WTC11 (cell line): ENCODE data around the gene PIP4K2C. TPM values are rescaled to one million over a fixed set of nuclear protein-coding genes. Genes with fewer than 3 reads are reported as not detected.
A peak's percentile ranks its signal among the peaks of the same experiment; 100 is the strongest.

ENCODE experiments used
- ATAC-seq: fragments of 200-7000 bp; cut with Tn5 transposase; 2 replicates; pipeline ENCODE4 v1.10.0; 2021; ENCODE audit warnings: mild to moderate bottlenecking, moderate library complexity
- CTCF ChIA-PET: fragments of 300-600 bp; sonication (Branson Sonifier 250); formaldehyde crosslinking; loops from one replicate; lab custom pipeline; 2021; ENCODE audit warnings: antibody characterized with exemption; lab: Charles Lee
- POLR2A ChIA-PET: fragments of 350-600 bp; sonication (Branson Sonifier 250); formaldehyde crosslinking; loops from one replicate; lab custom pipeline; 2021; ENCODE audit warnings: antibody characterized with exemption; lab: Charles Lee
- DNase-seq: peaks from one replicate; pipeline ENCODE4 v3.0.0; 2021; ENCODE audit warnings: low spot score
- H3K27ac Mint-ChIP-seq: 2 replicates; pipeline ENCODE4 v1.8.0; 2021; ENCODE audit warnings: mixed read lengths
- H3K27me3 Mint-ChIP-seq: 2 replicates; pipeline ENCODE4 v1.8.0; 2021; ENCODE audit warnings: low read depth, mild to moderate bottlenecking, moderate library complexity, mixed read lengths
- H3K36me3 Mint-ChIP-seq: 2 replicates; pipeline ENCODE4 v1.8.0; 2021; ENCODE audit warnings: mixed read lengths
- H3K4me1 Mint-ChIP-seq: 2 replicates; pipeline ENCODE4 v1.8.0; 2022; ENCODE audit warnings: mixed read lengths
- H3K4me3 Mint-ChIP-seq: 2 replicates; pipeline ENCODE4 v1.8.0; 2021; ENCODE audit warnings: mild to moderate bottlenecking, moderate library complexity, mixed read lengths
- H3K9me3 Mint-ChIP-seq: 2 replicates; pipeline ENCODE4 v1.8.0; 2021; ENCODE audit warnings: mixed read lengths
- EMX1 ChIP-seq: fragments of 250-450 bp; sonication (Bioruptor Pico); IDR thresholded peaks from 2 replicates; pipeline ENCODE4 v1.8.0; 2021; ENCODE audit warnings: mild to moderate bottlenecking
- FOXP4 ChIP-seq: sonication (generic); formaldehyde crosslinking; IDR thresholded peaks from 2 replicates; pipeline ENCODE4 v1.8.0; 2022; ENCODE audit warnings: mild to moderate bottlenecking, missing genetic modification reagents
- HMGA2 ChIP-seq: fragments of 250-450 bp; sonication (Bioruptor Pico); IDR thresholded peaks from 2 replicates; pipeline ENCODE4 v1.4.0; 2021; ENCODE audit warnings: mild to moderate bottlenecking, moderate library complexity
- MLX ChIP-seq: sonication (generic); formaldehyde crosslinking; IDR thresholded peaks from 2 replicates; pipeline ENCODE4 v1.8.1; 2023; ENCODE audit warnings: mild to moderate bottlenecking, missing genetic modification reagents, moderate library complexity
- NFATC4 ChIP-seq: fragments of 250-450 bp; sonication (Bioruptor Pico); IDR thresholded peaks from 2 replicates; pipeline ENCODE4 v1.9.0; 2021; ENCODE audit warnings: mild to moderate bottlenecking
- NR2C2 ChIP-seq: sonication (generic); formaldehyde crosslinking; IDR thresholded peaks from 2 replicates; pipeline ENCODE4 v1.8.0; 2022; ENCODE audit warnings: mild to moderate bottlenecking, missing genetic modification reagents
- PREB ChIP-seq: sonication (generic); formaldehyde crosslinking; IDR thresholded peaks from 2 replicates; pipeline ENCODE4 v1.8.1; 2022; ENCODE audit warnings: mild to moderate bottlenecking, missing genetic modification reagents, moderate library complexity, borderline replicate concordance
- RELA ChIP-seq: sonication (generic); formaldehyde crosslinking; IDR thresholded peaks from 2 replicates; pipeline ENCODE4 v1.8.1; 2022; ENCODE audit warnings: missing genetic modification reagents, mild to moderate bottlenecking, borderline replicate concordance
- SMAD4 ChIP-seq: sonication (generic); formaldehyde crosslinking; IDR thresholded peaks from 2 replicates; pipeline ENCODE4 v1.8.0; 2022; ENCODE audit warnings: mild to moderate bottlenecking, missing genetic modification reagents
- SP1 ChIP-seq: sonication (generic); formaldehyde crosslinking; conservative IDR thresholded peaks from 2 replicates; pipeline ENCODE4 v1.8.1; 2022; ENCODE audit warnings: missing genetic modification reagents
- TP53 ChIP-seq: sonication (generic); formaldehyde crosslinking; IDR thresholded peaks from 2 replicates; pipeline ENCODE4 v1.8.1; 2023; ENCODE audit warnings: mild to moderate bottlenecking, missing genetic modification reagents
- ZBTB21 ChIP-seq: sonication (generic); formaldehyde crosslinking; IDR thresholded peaks from 2 replicates; pipeline ENCODE4 v1.8.1; 2023; ENCODE audit warnings: mild to moderate bottlenecking, missing genetic modification reagents, borderline replicate concordance
- ZNF121 ChIP-seq: sonication (generic); formaldehyde crosslinking; IDR thresholded peaks from 2 replicates; pipeline ENCODE4 v1.8.0; 2023; ENCODE audit warnings: missing genetic modification reagents
- ZNF317 ChIP-seq: sonication (generic); formaldehyde crosslinking; IDR thresholded peaks from 2 replicates; pipeline ENCODE4 v1.8.1; 2023; ENCODE audit warnings: low read depth, mild to moderate bottlenecking, moderate library complexity, missing genetic modification reagents, borderline replicate concordance
- total RNA-seq: library from RNA; stranded (reverse); gene quantifications from 3 replicates; pipeline ENCODE4 v1.2.3, GENCODE V29; 2021
- TF ChIP-seq, protein P1 (sequence below): sonication (generic); formaldehyde crosslinking; IDR thresholded peaks from 2 replicates; pipeline ENCODE4 v1.8.0; 2022; ENCODE audit warnings: mild to moderate bottlenecking, missing genetic modification reagents
- TF ChIP-seq, protein P2 (sequence below): sonication (generic); formaldehyde crosslinking; IDR thresholded peaks from 2 replicates; pipeline ENCODE4 v1.8.0; 2022; ENCODE audit warnings: mild to moderate bottlenecking, missing genetic modification reagents
- TF ChIP-seq, protein P3 (sequence below): sonication (generic); formaldehyde crosslinking; IDR thresholded peaks from 2 replicates; pipeline ENCODE4 v1.8.0; 2023; ENCODE audit warnings: mild to moderate bottlenecking, missing genetic modification reagents
- TF ChIP-seq, protein P4 (sequence below): sonication (generic); formaldehyde crosslinking; IDR thresholded peaks from 2 replicates; pipeline ENCODE4 v1.8.1; 2022; ENCODE audit warnings: missing genetic modification reagents, borderline replicate concordance

PIP4K2C gene
- total RNA-seq, 1 experiment from 2014 or later: 25.4 TPM

DNA sequence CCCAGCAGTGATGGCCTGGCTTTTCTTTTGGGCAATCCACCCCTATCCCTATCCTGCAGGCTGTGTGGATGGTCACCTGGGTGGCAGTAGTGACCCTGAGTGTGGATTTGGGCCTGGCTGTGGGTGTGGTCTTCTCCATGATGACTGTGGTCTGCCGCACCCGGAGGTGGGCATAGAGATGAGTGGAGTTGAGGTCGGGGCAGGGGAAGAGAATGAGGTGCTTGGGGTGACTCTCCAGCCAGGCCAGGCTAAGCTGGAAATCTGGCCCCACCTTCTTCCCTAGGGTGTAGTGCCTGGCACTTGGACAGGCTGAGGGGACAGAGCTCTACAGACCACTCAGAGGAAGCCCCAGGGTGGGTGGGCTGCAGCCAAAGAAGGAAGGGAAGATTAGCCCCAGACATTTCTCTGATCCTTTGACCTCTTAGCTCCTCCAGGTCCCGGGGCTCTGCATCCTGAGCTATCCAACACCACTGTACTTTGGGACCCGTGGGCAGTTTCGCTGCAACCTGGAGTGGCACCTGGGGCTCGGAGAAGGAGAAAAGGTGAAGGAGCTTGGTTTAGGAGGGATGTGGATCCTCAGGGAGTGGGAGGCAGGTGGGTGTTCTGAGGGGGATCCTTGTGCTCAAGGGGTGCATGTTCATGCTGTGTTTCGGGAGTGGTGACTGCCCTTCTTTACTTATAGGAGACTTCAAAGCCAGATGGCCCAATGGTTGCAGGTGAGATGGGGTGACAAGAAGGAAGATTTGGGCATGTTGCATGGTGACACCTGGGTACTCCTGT, 33.6 kb downstream of the PIP4K2C start (continued):
- TF ChIP-seq, protein P1, sequence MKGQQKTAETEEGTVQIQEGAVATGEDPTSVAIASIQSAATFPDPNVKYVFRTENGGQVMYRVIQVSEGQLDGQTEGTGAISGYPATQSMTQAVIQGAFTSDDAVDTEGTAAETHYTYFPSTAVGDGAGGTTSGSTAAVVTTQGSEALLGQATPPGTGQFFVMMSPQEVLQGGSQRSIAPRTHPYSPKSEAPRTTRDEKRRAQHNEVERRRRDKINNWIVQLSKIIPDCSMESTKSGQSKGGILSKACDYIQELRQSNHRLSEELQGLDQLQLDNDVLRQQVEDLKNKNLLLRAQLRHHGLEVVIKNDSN (CRISPR knock-in tag): no peak
- TF ChIP-seq SMAD4: no peak
- no peak for TF ChIP-seq TP53 (CRISPR knock-in tag)
- no peak for TF ChIP-seq MLX (CRISPR knock-in tag)

- TF ChIP-seq PREB (CRISPR knock-in tag) (no peak), HMGA2 (CRISPR knock-in tag) (no peak)
- ATAC-seq (no peak), DNase-seq (no peak)
- ChIA-PET CTCF (interaction anchor here (0.9 to 2.0 kb wide), 2 partner anchors 8 to 42 kb away, joined by 3 to 8 read pairs; partner anchors contain the start of gene B4GALNT1), POLR2A (no interaction called here)
- Mint-ChIP-seq H3K9me3 (no peaks in the 10 kb centered on the region), H3K27me3 (peaks cover 100% of the 10 kb centered on the region), H3K27ac (no peak overlapping the region), H3K4me1 (peaks cover 27% of the 10 kb centered on the region), H3K4me3 (no peak overlapping the region), H3K36me3 (no peaks in the 10 kb centered on the region)
Measured at GRCh38 chr12:57625261-57626032, 34.5 kb downstream of the PIP4K2C start.

GRCh38 chr12:57626111-57626920, 35.3 kb downstream of the PIP4K2C start:
- peak overlapping the region; percentile 55 for H3K4me3 Mint-ChIP-seq
- ChIA-PET CTCF (interaction anchor here (1.1 to 2.0 kb wide), 6 partner anchors 12 to 166 kb away, joined by 3 to 11 read pairs (median 8); partner anchors contain the start of gene OS9), POLR2A (no interaction called here)
- peaks cover 21% of the 10 kb centered on the region for H3K4me1 Mint-ChIP-seq
- H3K27ac Mint-ChIP-seq: no peak overlapping the region
- ATAC-seq (no peak), DNase-seq (no peak)
- no peaks in the 10 kb centered on the region for H3K36me3 Mint-ChIP-seq
- TF ChIP-seq FOXP4 (CRISPR knock-in tag): no peak
- no peak for TF ChIP-seq EMX1 (CRISPR knock-in tag)
- no peak for TF ChIP-seq NR2C2
- TF ChIP-seq, protein P2, sequence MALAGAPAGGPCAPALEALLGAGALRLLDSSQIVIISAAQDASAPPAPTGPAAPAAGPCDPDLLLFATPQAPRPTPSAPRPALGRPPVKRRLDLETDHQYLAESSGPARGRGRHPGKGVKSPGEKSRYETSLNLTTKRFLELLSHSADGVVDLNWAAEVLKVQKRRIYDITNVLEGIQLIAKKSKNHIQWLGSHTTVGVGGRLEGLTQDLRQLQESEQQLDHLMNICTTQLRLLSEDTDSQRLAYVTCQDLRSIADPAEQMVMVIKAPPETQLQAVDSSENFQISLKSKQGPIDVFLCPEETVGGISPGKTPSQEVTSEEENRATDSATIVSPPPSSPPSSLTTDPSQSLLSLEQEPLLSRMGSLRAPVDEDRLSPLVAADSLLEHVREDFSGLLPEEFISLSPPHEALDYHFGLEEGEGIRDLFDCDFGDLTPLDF (CRISPR knock-in tag): no peak
- TF ChIP-seq ZNF121: no peak
- no peak for TF ChIP-seq NFATC4 (CRISPR knock-in tag)
- no peak for TF ChIP-seq SMAD4
- TF ChIP-seq SP1 (CRISPR knock-in tag): no peak
- TF ChIP-seq RELA (CRISPR knock-in tag): no peak
- TF ChIP-seq ZNF317: no peak
- TF ChIP-seq ZBTB21: no peak
- TF ChIP-seq, protein P3, sequence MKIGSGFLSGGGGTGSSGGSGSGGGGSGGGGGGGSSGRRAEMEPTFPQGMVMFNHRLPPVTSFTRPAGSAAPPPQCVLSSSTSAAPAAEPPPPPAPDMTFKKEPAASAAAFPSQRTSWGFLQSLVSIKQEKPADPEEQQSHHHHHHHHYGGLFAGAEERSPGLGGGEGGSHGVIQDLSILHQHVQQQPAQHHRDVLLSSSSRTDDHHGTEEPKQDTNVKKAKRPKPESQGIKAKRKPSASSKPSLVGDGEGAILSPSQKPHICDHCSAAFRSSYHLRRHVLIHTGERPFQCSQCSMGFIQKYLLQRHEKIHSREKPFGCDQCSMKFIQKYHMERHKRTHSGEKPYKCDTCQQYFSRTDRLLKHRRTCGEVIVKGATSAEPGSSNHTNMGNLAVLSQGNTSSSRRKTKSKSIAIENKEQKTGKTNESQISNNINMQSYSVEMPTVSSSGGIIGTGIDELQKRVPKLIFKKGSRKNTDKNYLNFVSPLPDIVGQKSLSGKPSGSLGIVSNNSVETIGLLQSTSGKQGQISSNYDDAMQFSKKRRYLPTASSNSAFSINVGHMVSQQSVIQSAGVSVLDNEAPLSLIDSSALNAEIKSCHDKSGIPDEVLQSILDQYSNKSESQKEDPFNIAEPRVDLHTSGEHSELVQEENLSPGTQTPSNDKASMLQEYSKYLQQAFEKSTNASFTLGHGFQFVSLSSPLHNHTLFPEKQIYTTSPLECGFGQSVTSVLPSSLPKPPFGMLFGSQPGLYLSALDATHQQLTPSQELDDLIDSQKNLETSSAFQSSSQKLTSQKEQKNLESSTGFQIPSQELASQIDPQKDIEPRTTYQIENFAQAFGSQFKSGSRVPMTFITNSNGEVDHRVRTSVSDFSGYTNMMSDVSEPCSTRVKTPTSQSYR: no peak
- TF ChIP-seq, protein P4, sequence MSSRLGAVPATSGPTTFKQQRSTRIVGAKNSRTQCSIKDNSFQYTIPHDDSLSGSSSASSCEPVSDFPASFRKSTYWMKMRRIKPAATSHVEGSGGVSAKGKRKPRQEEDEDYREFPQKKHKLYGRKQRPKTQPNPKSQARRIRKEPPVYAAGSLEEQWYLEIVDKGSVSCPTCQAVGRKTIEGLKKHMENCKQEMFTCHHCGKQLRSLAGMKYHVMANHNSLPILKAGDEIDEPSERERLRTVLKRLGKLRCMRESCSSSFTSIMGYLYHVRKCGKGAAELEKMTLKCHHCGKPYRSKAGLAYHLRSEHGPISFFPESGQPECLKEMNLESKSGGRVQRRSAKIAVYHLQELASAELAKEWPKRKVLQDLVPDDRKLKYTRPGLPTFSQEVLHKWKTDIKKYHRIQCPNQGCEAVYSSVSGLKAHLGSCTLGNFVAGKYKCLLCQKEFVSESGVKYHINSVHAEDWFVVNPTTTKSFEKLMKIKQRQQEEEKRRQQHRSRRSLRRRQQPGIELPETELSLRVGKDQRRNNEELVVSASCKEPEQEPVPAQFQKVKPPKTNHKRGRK: no peak
- TF ChIP-seq, all 79 proteins: peak for 0
- Mint-ChIP-seq H3K9me3 (no peaks in the 10 kb centered on the region), H3K27me3 (peaks cover 100% of the 10 kb centered on the region)
